ENCODE results near the gene MMP3. TPM values are rescaled to one million over a fixed set of nuclear protein-coding genes. Genes with fewer than 3 reads are reported as not detected.
"Not testable (repeated sequence)": the region's sequence is repeated elsewhere in the genome, so short reads cannot be mapped to it uniquely, and the experiment has no call there.

Gene MMP3
- not detected for polyA plus RNA-seq (2013, experiment 1 of 4)
- not detected for polyA plus RNA-seq (2013, experiment 2 of 4)
- not detected for polyA plus RNA-seq (2013, experiment 3 of 4)
- polyA plus RNA-seq (2013, experiment 4 of 4), result not detected

- H3K27ac ChIP-seq (ENCODE audit: insufficient read depth, low read depth, low read length, poor library complexity, severe bottlenecking), result no peak within 1 kb of the TSS
- H3K36me3 ChIP-seq (ENCODE audit: control insufficient read depth, insufficient read depth, low read length), result no peaks in the 10 kb centered on the region
Measured at GRCh38 chr11:102843489-102843888, at the start of gene MMP3. TSS of gene MMP3 (minus strand) at chr11:102843609. CDS start at chr11:102843546, 63 bp downstream.

GRCh38 chr11:102891736-102892135, 48.3 kb upstream of the MMP3 start:
- Histone ChIP-seq H3K36me3 (ENCODE audit: control insufficient read depth, insufficient read depth, low read length) (no peaks in the 10 kb centered on the region), H3K27ac (ENCODE audit: insufficient read depth, low read depth, low read length, poor library complexity, severe bottlenecking) (no peak overlapping the region), H3K27me3 (ENCODE audit: control insufficient read depth, insufficient read depth, low read length, poor library complexity, severe bottlenecking) (no peaks in the 10 kb centered on the region), H3K4me3 (ENCODE audit: insufficient read depth, low read depth, low read length) (no peak overlapping the region), H3K4me1 (ENCODE audit: control insufficient read depth, insufficient read depth, low read length) (no peaks in the 10 kb centered on the region), H3K9me3 (ENCODE audit: control insufficient read depth, low read length) (no peaks in the 10 kb centered on the region)
- 100% methylated on average over 1 of the region's 1 CpG; no CpG with 5 or more reads in 1 of the 2 experiments for WGBS, 2 experiments

More at GRCh38 chr11:102843489-102843888, at the start of gene MMP3:
- 93% methylated on average over 4 of the region's 4 CpGs for WGBS, 2 experiments
- H3K9me3 ChIP-seq (ENCODE audit: control insufficient read depth, low read length), result no peaks in the 10 kb centered on the region
- no peaks in the 10 kb centered on the region for H3K27me3 ChIP-seq (ENCODE audit: control insufficient read depth, insufficient read depth, low read length, poor library complexity, severe bottlenecking)
- H3K4me1 ChIP-seq (ENCODE audit: control insufficient read depth, insufficient read depth, low read length), result no peaks in the 10 kb centered on the region
- no peak within 1 kb of the TSS for H3K4me3 ChIP-seq (ENCODE audit: insufficient read depth, low read depth, low read length)

DNA sequence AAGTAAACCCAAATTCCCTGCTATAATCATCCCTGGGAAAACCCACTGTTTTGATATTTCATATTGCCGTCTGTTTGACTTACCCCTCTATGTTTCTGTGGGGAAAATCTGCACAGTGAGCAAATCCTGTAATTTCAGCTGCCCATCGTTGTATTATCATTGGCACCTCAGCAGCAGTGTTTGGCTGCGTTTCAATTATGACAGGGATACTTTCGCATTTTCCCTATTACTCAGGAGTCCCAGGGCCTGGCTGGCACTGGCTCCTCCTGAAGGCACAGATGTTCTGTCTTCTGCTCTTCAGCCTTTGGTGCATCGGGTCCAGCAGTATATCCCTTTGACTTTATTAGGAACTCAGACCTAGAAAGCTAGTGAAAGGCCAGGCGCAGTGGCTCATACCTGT, 43.6 kb upstream of the MMP3 start:
- H3K27ac ChIP-seq (ENCODE audit: insufficient read depth, low read depth, low read length, poor library complexity, severe bottlenecking), result no peak overlapping the region
- H3K4me3 ChIP-seq (ENCODE audit: insufficient read depth, low read depth, low read length), result no peak overlapping the region
- H3K27me3 ChIP-seq (ENCODE audit: control insufficient read depth, insufficient read depth, low read length, poor library complexity, severe bottlenecking), result no peaks in the 10 kb centered on the region
- no peaks in the 10 kb centered on the region for H3K9me3 ChIP-seq (ENCODE audit: control insufficient read depth, low read length)
- no peaks in the 10 kb centered on the region for H3K36me3 ChIP-seq (ENCODE audit: control insufficient read depth, insufficient read depth, low read length)
- 91 to 95% methylated on average over 6 of the region's 6 CpGs for WGBS, 2 experiments
- H3K4me1 ChIP-seq (ENCODE audit: control insufficient read depth, insufficient read depth, low read length), result no peaks in the 10 kb centered on the region

DNA sequence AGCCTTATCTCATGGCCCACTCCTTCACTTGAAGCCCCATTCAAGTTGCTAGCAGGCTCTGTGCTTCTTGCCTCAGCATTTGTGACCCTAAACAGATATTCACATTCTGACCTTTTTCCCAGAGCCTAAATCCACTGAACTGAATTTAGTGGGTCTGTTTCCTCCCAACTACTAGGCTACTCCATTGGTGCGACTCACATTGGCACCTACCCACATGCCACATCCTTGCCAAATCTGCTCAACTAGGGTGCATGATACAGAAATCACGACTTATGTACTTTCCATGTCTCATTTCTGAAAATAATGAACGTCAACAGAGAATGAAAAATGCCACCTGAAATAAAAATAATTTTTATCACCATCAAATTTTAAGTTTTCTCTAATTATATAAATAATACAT, 39.7 kb upstream of the MMP3 start:
- H3K27me3 ChIP-seq (ENCODE audit: control insufficient read depth, insufficient read depth, low read length, poor library complexity, severe bottlenecking), result no peaks in the 10 kb centered on the region
- H3K36me3 ChIP-seq (ENCODE audit: control insufficient read depth, insufficient read depth, low read length), result no peaks in the 10 kb centered on the region
- H3K4me1 ChIP-seq (ENCODE audit: control insufficient read depth, insufficient read depth, low read length), result no peaks in the 10 kb centered on the region
- WGBS, 2 experiments, result 90 to 100% methylated on average over 2 to 3 of the region's 3 CpGs
- no peak overlapping the region for H3K4me3 ChIP-seq (ENCODE audit: insufficient read depth, low read depth, low read length)
- no peak overlapping the region for H3K27ac ChIP-seq (ENCODE audit: insufficient read depth, low read depth, low read length, poor library complexity, severe bottlenecking)
- H3K9me3 ChIP-seq (ENCODE audit: control insufficient read depth, low read length), result no peaks in the 10 kb centered on the region

- Histone ChIP-seq H3K36me3 (ENCODE audit: control insufficient read depth, insufficient read depth, low read length) (no peaks in the 10 kb centered on the region), H3K27me3 (ENCODE audit: control insufficient read depth, insufficient read depth, low read length, poor library complexity, severe bottlenecking) (no peaks in the 10 kb centered on the region), H3K4me1 (ENCODE audit: control insufficient read depth, insufficient read depth, low read length) (no peaks in the 10 kb centered on the region), H3K4me3 (ENCODE audit: insufficient read depth, low read depth, low read length) (no peak overlapping the region), H3K27ac (ENCODE audit: insufficient read depth, low read depth, low read length, poor library complexity, severe bottlenecking) (no peak overlapping the region), H3K9me3 (ENCODE audit: control insufficient read depth, low read length) (no peaks in the 10 kb centered on the region)
- 91 to 94% methylated on average over 3 to 4 of the region's 4 CpGs for WGBS, 2 experiments
Measured at GRCh38 chr11:102882389-102883024, 39.1 kb upstream of the MMP3 start.

DNA sequence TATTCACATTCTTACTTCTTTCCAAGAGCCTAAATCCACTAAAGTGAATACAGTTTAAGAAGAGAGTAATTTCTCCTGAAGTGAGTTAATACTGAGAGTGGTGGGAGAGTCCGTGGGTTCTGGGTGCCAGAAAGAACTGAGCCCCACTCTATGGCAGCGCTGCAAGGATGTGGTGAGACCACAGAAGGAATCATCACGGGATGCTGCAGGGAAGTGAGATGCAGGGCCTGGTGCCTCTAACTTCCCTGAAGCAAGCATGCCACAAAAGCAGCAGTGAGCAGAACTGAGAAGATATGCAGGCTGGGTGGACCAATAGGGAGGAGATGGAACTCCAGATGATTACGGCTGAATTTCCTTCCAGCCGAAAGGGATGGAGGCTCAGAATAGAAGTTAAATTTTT, 36.4 kb upstream of the MMP3 start:
- H3K27me3 ChIP-seq (ENCODE audit: control insufficient read depth, insufficient read depth, low read length, poor library complexity, severe bottlenecking), result no peaks in the 10 kb centered on the region
- no peaks in the 10 kb centered on the region for H3K9me3 ChIP-seq (ENCODE audit: control insufficient read depth, low read length)
- no peak overlapping the region for H3K4me3 ChIP-seq (ENCODE audit: insufficient read depth, low read depth, low read length)
- 94 to 95% methylated on average over 5 of the region's 5 CpGs for WGBS, 2 experiments
- no peaks in the 10 kb centered on the region for H3K4me1 ChIP-seq (ENCODE audit: control insufficient read depth, insufficient read depth, low read length)
- H3K27ac ChIP-seq (ENCODE audit: insufficient read depth, low read depth, low read length, poor library complexity, severe bottlenecking), result no peak overlapping the region
- H3K36me3 ChIP-seq (ENCODE audit: control insufficient read depth, insufficient read depth, low read length), result no peaks in the 10 kb centered on the region

DNA sequence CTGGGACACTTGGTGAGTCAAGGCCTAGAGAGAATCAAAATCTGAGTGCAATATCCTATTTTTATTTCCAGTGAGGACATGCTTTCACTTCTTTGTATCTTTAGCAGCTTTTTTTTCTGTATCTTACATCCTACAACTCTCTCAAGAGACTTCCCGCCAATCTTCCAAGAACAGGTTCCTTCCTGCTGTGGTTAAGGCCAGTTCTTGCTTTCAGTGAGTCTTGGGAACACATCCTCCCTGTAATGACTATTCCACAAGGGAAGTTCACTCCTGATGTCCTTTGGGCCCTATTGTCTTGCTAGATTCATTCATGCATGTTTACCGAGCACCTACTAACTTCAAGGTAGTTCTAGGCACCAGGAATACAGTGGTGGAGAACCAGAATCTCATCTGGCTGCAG, 35.2 kb upstream of the MMP3 start:
- no peaks in the 10 kb centered on the region for H3K36me3 ChIP-seq (ENCODE audit: control insufficient read depth, insufficient read depth, low read length)
- H3K9me3 ChIP-seq (ENCODE audit: control insufficient read depth, low read length), result no peaks in the 10 kb centered on the region
- H3K27me3 ChIP-seq (ENCODE audit: control insufficient read depth, insufficient read depth, low read length, poor library complexity, severe bottlenecking), result no peaks in the 10 kb centered on the region
- no peak overlapping the region for H3K4me3 ChIP-seq (ENCODE audit: insufficient read depth, low read depth, low read length)
- no peaks in the 10 kb centered on the region for H3K4me1 ChIP-seq (ENCODE audit: control insufficient read depth, insufficient read depth, low read length)
- 90 to 97% methylated on average over 2 of the region's 2 CpGs for WGBS, 2 experiments
- H3K27ac ChIP-seq (ENCODE audit: insufficient read depth, low read depth, low read length, poor library complexity, severe bottlenecking), result no peak overlapping the region

- Histone ChIP-seq H3K4me3 (ENCODE audit: insufficient read depth, low read depth, low read length) (no peak within 1 kb of the TSS), H3K27ac (ENCODE audit: insufficient read depth, low read depth, low read length, poor library complexity, severe bottlenecking) (no peak within 1 kb of the TSS), H3K27me3 (ENCODE audit: control insufficient read depth, insufficient read depth, low read length, poor library complexity, severe bottlenecking) (no peaks in the 10 kb centered on the region), H3K4me1 (ENCODE audit: control insufficient read depth, insufficient read depth, low read length) (no peaks in the 10 kb centered on the region), H3K9me3 (ENCODE audit: control insufficient read depth, low read length) (no peaks in the 10 kb centered on the region), H3K36me3 (ENCODE audit: control insufficient read depth, insufficient read depth, low read length) (no peaks in the 10 kb centered on the region)
- WGBS, 2 experiments, result 93 to 95% methylated on average over 3 to 4 of the region's 4 CpGs
Measured at GRCh38 chr11:102874852-102875251, 31.4 kb upstream of the MMP3 start, which contains the start of gene MMP12. TSS of gene MMP12 (minus strand) at chr11:102874982. CDS start at chr11:102874937, 45 bp downstream.

DNA sequence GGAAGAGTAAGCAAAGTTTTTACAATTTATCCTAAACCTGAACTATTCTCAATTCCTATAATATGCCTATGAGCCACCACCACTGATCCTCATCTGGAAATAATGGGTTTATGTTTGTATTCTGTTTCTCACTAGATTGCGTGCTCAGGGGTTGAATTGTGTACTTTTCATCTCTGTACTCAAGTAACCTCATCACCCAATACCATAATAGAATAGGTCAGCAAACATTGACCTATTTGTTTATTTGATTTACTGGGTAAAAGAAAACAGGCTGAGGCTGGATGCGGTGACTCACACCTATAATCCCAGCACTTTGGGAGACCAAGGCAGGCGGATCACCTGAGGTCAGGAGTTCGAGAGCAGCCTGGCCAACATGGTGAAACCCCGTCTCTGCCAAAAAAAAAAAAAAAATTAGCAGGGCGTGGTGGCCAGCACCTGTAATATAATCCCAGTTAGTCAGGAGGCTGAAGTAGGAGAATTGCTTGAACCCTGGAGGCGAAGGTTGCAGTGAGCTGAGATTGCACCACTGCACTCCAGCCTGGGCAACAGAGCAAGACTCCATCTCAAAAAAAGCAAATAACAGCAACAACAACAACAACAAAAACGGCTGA, 26.1 kb upstream of the MMP3 start:
- H3K36me3 ChIP-seq (ENCODE audit: control insufficient read depth, insufficient read depth, low read length); H3K4me1 ChIP-seq (ENCODE audit: control insufficient read depth, insufficient read depth, low read length); H3K27ac ChIP-seq (ENCODE audit: insufficient read depth, low read depth, low read length, poor library complexity, severe bottlenecking); H3K4me3 ChIP-seq (ENCODE audit: insufficient read depth, low read depth, low read length); H3K9me3 ChIP-seq (ENCODE audit: control insufficient read depth, low read length); H3K27me3 ChIP-seq (ENCODE audit: control insufficient read depth, insufficient read depth, low read length, poor library complexity, severe bottlenecking): not testable (repeated sequence)
- WGBS, 2 experiments, result 88 to 96% methylated on average over 6 to 7 of the region's 8 CpGs

GRCh38 chr11:102868339-102868738, 24.9 kb upstream of the MMP3 start:
- Histone ChIP-seq H3K9me3 (ENCODE audit: control insufficient read depth, low read length) (no peaks in the 10 kb centered on the region), H3K27me3 (ENCODE audit: control insufficient read depth, insufficient read depth, low read length, poor library complexity, severe bottlenecking) (no peaks in the 10 kb centered on the region), H3K4me3 (ENCODE audit: insufficient read depth, low read depth, low read length) (no peak overlapping the region), H3K27ac (ENCODE audit: insufficient read depth, low read depth, low read length, poor library complexity, severe bottlenecking) (no peak overlapping the region), H3K4me1 (ENCODE audit: control insufficient read depth, insufficient read depth, low read length) (no peaks in the 10 kb centered on the region), H3K36me3 (ENCODE audit: control insufficient read depth, insufficient read depth, low read length) (no peaks in the 10 kb centered on the region)
- WGBS, 2 experiments, result 71 to 97% methylated on average over 1 to 3 of the region's 3 CpGs
